Measurements from ENCODE around the gene UROC1. TPM values are rescaled to one million over a fixed set of nuclear protein-coding genes. Genes with fewer than 3 reads are reported as not detected.

Gene UROC1
- polyA plus RNA-seq, 1 of the 3 experiments (the other 2 are of a cell fraction), result not detected

DNA sequence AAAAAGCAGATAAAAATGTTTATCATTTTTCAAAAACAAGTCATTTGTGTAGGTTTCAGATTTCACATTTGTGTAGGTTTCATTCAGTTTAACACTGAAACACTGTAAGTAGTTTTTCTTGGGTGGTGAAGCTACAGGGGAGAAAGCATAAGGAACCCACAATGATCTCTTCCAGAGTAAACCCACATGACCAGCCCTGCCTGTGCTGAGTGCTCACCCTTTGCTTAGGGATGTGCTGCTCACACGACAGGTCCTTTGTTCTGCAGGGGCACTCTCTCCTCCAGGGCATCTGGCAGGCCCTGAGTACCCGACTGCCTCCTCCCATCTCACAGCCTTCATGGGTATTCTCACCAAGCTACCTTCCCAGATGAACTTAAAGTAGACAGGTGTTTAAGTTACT, 70.8 kb downstream of the UROC1 start:
- DNase-seq, result no peak
- no peaks in the 10 kb centered on the region for H3K79me2 ChIP-seq (ENCODE audit: insufficient read depth)
- H3K4me1 ChIP-seq (ENCODE audit: control insufficient read depth in 1 of 2, insufficient read depth in 2 of 2, low read depth in 1 of 2, low read length in 1 of 2), result peaks cover 0 to 12% of the 10 kb centered on the region in 2 experiments; a peak in 1 of 4 replicates
- H3K9me3 ChIP-seq, result no peaks in the 10 kb centered on the region
- no peak overlapping the region for H3K4me3 ChIP-seq (ENCODE audit: low read depth in 2 of 2, low read length in 1 of 2)
- no peak overlapping the region for H3K27ac ChIP-seq (ENCODE audit: low read depth in 2 of 2, low read length in 1 of 2)
- H3K9ac ChIP-seq, result no peak overlapping the region
- ChIA-PET POLR2A (no interaction called here), CTCF (interaction anchor here (0.7 to 1.0 kb wide), 4 partner anchors 21 to 313 kb away, joined by 3 read pairs; partner anchors contain the start of gene ZXDC)
- H2AFZ ChIP-seq (ENCODE audit: low read depth), result no peak overlapping the region
- peaks cover 11 to 28% of the 10 kb centered on the region in 2 experiments for H3K36me3 ChIP-seq (replicated peaks in 1 of 2; ENCODE audit: control insufficient read depth in 1 of 2, insufficient read depth in 2 of 2, low read length in 1 of 2)
- WGBS (ENCODE audit: low lambda C conversion rate), result 78% methylated on average over 2 of the region's 2 CpGs
- H3K4me2 ChIP-seq, result no peak overlapping the region
- TF ChIP-seq, protein P1, sequence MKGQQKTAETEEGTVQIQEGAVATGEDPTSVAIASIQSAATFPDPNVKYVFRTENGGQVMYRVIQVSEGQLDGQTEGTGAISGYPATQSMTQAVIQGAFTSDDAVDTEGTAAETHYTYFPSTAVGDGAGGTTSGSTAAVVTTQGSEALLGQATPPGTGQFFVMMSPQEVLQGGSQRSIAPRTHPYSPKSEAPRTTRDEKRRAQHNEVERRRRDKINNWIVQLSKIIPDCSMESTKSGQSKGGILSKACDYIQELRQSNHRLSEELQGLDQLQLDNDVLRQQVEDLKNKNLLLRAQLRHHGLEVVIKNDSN (IDR thresholded peaks at IDR 0.05; ENCODE audit: borderline replicate concordance, low read depth), result no peak
- TF ChIP-seq FOSL2 (IDR thresholded peaks at IDR 0.05; ENCODE audit: borderline replicate concordance, low read depth), result no peak
- H4K20me1 ChIP-seq (ENCODE audit: insufficient read depth), result no peaks in the 10 kb centered on the region
- no peaks in the 10 kb centered on the region for H3K27me3 ChIP-seq (ENCODE audit: insufficient read depth)
- no peaks in the 10 kb centered on the region for H3F3A ChIP-seq (replicated peaks; ENCODE audit: insufficient read depth)
- H3K9me2 ChIP-seq, result no peaks in the 10 kb centered on the region

DNA sequence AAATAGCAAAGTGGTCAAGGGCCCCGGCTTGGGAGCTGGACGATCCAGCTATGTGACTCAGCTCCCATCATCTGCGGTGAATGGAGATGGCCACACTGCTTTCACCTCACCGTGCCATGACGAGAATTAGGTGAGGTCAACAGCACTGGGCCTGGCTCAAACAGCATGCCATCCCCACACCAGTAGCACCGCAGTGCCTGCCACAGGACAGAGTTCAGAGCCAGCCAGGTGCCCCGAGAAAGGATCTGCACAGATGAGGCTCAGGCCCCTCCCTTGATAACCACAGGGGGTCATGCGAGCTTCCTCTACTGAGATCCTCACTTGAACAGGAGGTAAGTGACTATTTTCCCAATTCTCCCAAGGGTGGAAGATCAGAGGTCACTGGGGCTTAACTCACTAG, 71.3 kb downstream of the UROC1 start:
- Histone ChIP-seq H4K20me1 (ENCODE audit: insufficient read depth) (no peaks in the 10 kb centered on the region), H3K27ac (ENCODE audit: low read depth in 2 of 2, low read length in 1 of 2) (no peak overlapping the region), H3K27me3 (ENCODE audit: insufficient read depth) (no peaks in the 10 kb centered on the region), H3K4me3 (ENCODE audit: low read depth in 2 of 2, low read length in 1 of 2) (no peak overlapping the region), H3K4me2 (no peak overlapping the region), H3K9me3 (no peaks in the 10 kb centered on the region), H2AFZ (ENCODE audit: low read depth) (no peak overlapping the region), H3K79me2 (ENCODE audit: insufficient read depth) (no peaks in the 10 kb centered on the region), H3K9me2 (no peaks in the 10 kb centered on the region), H3K4me1 (ENCODE audit: control insufficient read depth in 1 of 2, insufficient read depth in 2 of 2, low read depth in 1 of 2, low read length in 1 of 2) (peaks cover 0 to 16% of the 10 kb centered on the region in 2 experiments; a peak in 1 of 4 replicates), H3F3A (replicated peaks; ENCODE audit: insufficient read depth) (no peaks in the 10 kb centered on the region), H3K36me3 (replicated peaks in 1 of 2; ENCODE audit: control insufficient read depth in 1 of 2, insufficient read depth in 2 of 2, low read length in 1 of 2) (peaks cover 8 to 23% of the 10 kb centered on the region in 2 experiments), H3K9ac (no peak overlapping the region)
- POLR2A ChIA-PET, result no interaction called here
- CTCF ChIA-PET, result interaction anchor here (0.7 to 1.6 kb wide), 4 partner anchors 22 to 313 kb away, joined by 3 to 4 read pairs (median 3); no protein-coding TSS in a partner anchor
- no peak for DNase-seq
- WGBS (ENCODE audit: low lambda C conversion rate), result 98% methylated on average over 7 of the region's 8 CpGs
- no peak for TF ChIP-seq ZBTB33 (IDR thresholded peaks at IDR 0.05; ENCODE audit: borderline replicate concordance, low read depth)
- TF ChIP-seq EP300 (IDR thresholded peaks at IDR 0.05; ENCODE audit: borderline replicate concordance in 1 of 2, low read depth in 1 of 2, low read length in 1 of 2), result no peak
- no peak for TF ChIP-seq NRF1 (IDR thresholded peaks at IDR 0.05; ENCODE audit: low read depth, low read length)
- TF ChIP-seq MEF2A (IDR thresholded peaks at IDR 0.05; ENCODE audit: borderline replicate concordance, low read depth), result no peak
- no peak for TF ChIP-seq RXRA (IDR thresholded peaks at IDR 0.05; ENCODE audit: borderline replicate concordance, low read depth)
- no peak for TF ChIP-seq RAD21 (IDR thresholded peaks at IDR 0.05; ENCODE audit: low read length)
- no peak for TF ChIP-seq MXI1 (IDR thresholded peaks at IDR 0.05; ENCODE audit: low read depth, low read length)
- TF ChIP-seq, protein P2, sequence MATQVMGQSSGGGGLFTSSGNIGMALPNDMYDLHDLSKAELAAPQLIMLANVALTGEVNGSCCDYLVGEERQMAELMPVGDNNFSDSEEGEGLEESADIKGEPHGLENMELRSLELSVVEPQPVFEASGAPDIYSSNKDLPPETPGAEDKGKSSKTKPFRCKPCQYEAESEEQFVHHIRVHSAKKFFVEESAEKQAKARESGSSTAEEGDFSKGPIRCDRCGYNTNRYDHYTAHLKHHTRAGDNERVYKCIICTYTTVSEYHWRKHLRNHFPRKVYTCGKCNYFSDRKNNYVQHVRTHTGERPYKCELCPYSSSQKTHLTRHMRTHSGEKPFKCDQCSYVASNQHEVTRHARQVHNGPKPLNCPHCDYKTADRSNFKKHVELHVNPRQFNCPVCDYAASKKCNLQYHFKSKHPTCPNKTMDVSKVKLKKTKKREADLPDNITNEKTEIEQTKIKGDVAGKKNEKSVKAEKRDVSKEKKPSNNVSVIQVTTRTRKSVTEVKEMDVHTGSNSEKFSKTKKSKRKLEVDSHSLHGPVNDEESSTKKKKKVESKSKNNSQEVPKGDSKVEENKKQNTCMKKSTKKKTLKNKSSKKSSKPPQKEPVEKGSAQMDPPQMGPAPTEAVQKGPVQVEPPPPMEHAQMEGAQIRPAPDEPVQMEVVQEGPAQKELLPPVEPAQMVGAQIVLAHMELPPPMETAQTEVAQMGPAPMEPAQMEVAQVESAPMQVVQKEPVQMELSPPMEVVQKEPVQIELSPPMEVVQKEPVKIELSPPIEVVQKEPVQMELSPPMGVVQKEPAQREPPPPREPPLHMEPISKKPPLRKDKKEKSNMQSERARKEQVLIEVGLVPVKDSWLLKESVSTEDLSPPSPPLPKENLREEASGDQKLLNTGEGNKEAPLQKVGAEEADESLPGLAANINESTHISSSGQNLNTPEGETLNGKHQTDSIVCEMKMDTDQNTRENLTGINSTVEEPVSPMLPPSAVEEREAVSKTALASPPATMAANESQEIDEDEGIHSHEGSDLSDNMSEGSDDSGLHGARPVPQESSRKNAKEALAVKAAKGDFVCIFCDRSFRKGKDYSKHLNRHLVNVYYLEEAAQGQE (IDR thresholded peaks at IDR 0.05; ENCODE audit: low read depth, low read length), result no peak
- no peak for TF ChIP-seq USF2 (IDR thresholded peaks at IDR 0.05; ENCODE audit: borderline replicate concordance, low read depth, low read length)
- TF ChIP-seq SIN3A (IDR thresholded peaks at IDR 0.05; ENCODE audit: borderline replicate concordance, low read depth, low read length), result no peak
- TF ChIP-seq PBX3 (IDR thresholded peaks at IDR 0.05), result no peak
- no peak for TF ChIP-seq EZH2phosphoT487 (IDR thresholded peaks at IDR 0.05; ENCODE audit: borderline replicate concordance, low read depth)
- TF ChIP-seq YY1 (IDR thresholded peaks at IDR 0.05; ENCODE audit: low read depth), result no peak
- TF ChIP-seq SMC3 (IDR thresholded peaks at IDR 0.05; ENCODE audit: low read depth, low read length), result no peak
- no peak for TF ChIP-seq GATA2 (CRISPR knock-in tag; IDR thresholded peaks at IDR 0.05)
- TF ChIP-seq FOXM1 (IDR thresholded peaks at IDR 0.05; ENCODE audit: low read depth), result no peak
- TF ChIP-seq FOXJ3 (CRISPR knock-in tag; IDR thresholded peaks at IDR 0.05), result no peak
- TF ChIP-seq TEAD4 (IDR thresholded peaks at IDR 0.05; ENCODE audit: borderline replicate concordance, insufficient read depth), result no peak
